ELR (cell line): ENCODE data around the gene KCNN2.
"Not testable (repeated sequence)": the region's sequence is repeated elsewhere in the genome, so short reads cannot be mapped to it uniquely, and the experiment has no call there.

Experiments used
- DNase-seq: peaks from one replicate; pipeline ENCODE4 v3.0.0-alpha.2; 2015; ENCODE audit warnings: low read depth

KCNN2 gene

DNA sequence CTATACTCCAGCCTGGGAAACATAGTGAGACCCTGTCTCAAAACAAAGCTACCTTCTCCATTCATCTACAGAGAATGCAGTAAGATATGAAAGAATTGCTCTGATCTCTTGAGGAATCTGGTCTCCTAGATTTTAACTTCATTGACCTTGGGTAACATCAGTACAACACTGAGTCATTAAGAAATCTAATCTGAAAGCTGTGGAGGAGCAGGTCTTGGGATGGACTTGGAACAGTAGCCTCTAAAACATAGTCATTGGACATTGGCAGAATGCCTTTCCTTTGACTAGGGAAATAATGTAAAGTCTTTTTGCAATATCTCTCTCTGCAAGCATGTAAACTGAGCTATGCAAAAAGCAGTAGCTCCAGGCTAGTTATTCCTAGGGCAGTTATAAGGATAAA, 58.1 kb downstream of the KCNN2 start:
- peak; percentile 58 for DNase-seq

DNA sequence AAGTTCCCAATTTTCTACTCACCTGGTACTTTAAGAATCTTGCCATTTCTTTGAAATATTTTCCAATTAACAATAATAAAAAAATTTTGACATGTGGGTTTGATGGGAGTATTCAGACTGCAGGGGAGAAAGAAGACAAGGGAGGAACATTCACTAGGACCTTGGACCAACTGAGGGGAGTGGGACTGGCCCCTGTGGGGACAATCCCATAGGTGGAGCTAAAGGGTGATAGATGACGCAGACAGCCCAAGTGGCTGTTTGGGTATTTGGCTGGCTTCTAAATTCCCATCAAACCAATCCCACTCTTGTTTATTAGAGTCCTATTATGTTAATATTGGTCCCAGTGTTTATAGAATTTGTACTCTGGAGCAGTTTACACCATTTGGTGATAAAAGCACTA, 65.3 kb downstream of the KCNN2 start:
- no peak for DNase-seq

DNA sequence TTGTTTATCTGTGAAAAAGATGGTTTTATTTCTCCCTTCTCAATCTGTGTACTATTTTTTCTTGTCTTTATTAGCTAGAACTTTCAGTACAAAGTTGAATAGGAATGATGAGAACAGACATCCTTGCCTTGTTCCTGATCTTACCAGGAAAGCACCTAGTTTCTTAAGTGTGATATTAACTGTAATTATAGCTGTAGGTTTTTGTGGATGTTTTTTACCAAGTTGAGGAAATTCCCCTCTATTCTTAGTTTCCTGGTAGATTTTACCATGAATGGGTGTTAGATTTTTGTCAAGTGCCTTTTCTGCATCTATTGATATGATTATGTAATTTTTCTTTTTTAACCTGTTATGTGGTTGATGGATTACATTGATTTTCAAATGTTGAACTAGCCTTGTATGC, 68.7 kb downstream of the KCNN2 start:
- no peak for DNase-seq

DNA sequence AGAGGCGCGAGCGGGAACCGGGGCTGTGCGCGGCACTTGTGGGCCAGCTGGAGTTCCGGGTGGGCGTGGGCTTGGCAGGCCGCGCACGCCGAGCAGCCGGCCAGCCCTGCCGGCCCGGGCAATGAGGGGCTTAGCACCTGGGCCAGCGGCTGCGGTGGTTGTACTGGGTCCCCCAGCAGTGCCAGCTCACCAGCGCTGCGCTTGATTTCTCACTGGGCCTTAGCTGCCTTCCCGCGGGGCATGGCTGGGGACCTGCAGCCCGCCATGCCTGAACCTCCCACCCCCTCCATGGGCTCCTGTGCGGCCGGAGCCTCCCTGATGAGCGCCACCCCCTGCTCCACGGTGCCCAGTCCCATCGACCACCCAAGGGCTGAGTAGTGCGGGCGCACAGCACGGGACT, 70.8 kb downstream of the KCNN2 start:
- DNase-seq: not testable (repeated sequence)

DNA sequence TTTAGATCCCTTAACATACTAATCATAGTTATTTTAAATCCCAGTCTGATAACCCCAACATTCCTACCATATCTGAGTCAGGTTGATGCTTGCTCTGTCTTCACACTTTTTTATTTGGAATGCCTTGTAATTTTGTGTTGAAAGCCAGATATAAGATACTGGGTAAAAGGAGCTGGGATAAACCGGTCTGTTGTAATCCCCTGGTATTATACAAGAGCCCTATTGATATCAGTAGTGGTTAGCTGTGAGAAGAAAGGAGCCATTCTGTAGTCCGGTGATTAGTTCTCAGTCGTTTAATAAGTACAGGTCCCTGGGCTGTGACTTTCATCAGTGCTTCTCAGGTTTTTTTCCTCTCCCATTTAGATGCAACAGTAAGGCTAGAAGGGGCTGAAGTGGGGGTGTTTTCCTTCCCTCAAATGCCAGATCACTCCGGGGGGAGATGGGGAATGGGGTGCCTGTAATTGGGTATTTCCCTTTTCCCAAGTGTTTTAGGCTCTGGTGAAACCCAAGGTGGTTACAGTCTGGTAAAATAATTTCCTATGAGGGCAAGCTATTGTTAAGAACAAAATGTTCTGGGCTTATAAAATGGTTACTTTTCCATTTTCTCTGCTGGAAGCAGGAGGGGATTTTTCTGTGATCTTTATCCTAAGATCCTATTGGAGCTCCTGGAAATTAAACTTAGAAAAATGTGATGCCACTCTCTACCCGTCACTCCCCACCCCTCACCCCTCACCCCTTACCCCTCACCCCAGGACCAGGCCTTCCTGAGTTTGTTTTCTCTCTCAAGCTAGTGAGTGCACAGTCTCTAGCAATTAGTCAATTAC, 72.7 kb downstream of the KCNN2 start:
- DNase-seq: no peak

DNA sequence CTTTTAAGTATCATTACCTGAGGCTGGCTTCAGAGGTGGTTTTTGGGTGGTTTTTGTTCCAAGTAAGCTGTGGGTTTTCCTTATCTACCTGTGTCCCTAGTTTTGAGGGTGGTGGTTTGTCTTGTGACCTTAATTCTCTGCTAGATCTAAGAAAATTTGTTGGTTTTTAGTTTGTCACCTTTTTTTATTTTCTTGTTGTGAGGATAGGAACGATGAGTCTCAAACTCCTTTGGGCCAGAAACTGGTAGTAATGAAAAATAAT, 73.3 kb downstream of the KCNN2 start:
- no peak for DNase-seq

DNA sequence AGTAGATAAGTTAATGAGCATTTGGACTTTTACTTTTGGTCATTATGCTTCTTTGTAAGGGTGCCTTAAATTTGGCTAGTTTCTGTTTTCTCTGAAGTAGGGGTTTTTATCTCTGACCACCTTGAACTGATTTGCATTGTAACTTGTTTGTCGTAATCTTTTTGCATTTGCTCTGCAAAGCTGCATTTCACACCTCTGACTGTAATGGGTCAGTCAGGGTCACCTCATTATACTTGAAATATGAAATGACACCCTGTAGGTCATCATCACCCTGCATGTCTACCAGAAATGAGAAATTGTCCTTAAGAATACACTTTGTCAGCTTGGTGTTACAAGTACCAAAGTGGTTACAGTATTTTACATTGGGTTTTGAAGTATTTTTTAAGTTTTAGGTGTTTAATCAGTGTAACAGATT, 74.0 kb downstream of the KCNN2 start:
- no peak for DNase-seq

DNA sequence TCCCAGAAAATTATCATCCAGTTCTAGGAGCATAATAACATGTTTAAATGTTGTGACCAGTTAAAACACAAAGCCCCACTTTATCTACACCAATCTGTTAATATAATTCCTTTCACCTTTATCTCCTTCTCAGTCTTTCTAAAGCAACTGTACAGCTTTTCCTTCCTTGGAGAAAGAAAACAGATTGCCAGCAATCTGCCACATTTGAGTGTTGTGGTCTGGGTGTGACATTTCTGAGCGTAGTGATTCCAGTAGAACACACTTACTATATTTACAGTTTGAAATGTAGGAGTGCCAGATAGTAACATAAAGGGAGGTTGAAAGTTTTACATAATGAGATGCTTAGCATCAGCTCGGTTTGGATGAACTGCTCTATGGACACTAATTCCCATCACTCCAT, 76.1 kb downstream of the KCNN2 start:
- no peak for DNase-seq

DNA sequence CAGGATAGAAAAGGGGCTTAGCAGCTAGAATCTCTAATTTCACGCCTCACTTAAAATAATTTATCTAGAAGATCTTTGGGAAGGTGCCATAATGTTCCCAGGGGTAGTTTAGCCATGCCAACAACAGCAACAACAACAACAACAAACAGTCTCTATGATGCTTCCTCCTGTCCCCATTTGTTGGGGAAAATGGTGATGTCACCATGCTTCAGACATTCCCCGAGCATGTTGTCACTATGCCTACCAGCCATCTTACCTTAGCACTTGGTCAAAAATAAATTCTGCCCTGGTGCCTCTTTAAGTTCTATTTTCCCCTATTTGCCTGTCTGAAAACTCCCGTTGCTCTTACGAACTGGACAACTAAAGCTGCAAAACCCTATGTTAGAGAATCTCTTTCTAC, 76.6 kb downstream of the KCNN2 start:
- peak; percentile 17 for DNase-seq

DNA sequence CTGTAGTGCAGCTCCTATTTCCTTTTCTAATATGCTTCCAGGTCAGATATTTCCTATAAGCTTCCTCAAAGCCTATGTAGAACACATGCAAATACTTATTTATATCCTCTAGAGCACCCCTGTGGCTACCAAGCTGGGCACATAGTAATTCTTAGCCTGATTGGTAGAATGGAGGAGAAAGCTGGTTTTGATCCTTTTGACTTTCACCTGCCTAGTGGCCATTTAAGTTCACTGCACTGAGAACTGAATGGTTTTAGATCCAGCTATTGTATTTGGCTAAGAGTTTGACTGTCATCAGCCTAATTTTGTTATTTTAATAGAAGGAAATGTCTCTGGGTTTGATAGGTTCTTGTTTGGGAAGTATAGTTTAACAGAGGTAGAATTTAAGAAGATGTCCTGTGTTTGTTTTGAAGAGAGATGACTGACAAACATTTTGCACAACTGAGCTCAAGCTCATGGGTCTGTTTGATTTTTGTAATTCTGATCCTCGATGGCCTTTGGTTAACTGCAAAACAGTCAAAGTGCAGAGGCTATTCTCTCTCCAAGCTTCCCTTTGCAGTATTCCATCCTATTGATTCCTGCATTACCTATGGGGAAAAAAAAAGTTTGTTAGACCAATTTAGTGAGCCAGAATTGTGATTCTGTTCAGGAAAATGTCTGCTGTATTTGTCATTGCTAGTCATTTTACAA, 85.4 kb downstream of the KCNN2 start:
- DNase-seq: peak; percentile 41

DNA sequence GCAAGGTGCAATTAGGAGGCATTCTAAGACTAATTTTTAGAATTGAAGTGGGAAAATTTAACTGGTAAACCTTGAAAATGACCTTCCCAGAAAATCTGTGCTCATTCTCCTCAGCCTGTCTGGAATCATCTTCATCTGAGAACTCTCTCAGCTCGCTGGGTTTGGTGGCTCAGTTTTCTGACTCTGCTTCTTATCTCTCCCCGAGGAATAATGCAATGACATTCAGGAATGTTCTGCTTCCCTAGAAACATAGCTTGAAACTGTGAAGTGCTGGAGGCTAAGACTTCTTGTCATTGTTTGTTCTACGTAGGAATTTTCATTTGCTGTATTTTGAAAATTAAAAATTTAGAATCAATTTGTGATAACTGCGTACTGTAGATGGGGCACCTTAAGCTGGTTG, 86.6 kb downstream of the KCNN2 start:
- DNase-seq: no peak

DNA sequence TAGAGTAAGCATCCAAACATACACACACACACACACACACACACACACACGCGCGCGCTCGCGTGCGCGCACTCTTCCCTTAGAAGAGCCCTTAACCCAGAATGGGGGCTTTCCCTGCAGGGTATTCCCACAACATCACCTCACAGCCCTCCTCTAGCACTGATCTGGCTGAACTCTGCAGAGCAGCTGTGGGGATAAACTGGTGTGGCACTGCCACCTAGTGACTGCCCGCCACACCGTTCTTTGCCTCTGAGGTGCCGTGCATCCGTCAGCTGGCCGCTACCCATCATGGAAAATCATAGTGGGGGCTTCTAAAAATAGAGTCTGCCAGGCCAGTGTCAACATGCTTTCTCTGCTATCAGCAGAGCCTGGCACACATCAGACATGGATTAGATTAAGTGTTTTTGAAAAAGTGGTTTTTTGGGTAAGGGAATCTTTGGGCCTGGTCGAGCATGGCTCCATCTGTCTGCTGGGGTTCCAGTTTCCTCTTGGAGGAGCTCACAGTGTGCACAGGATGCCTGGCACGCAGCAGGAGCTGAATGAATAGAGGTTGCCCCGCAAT, 88.1 kb downstream of the KCNN2 start:
- peak; percentile 61 for DNase-seq

DNA sequence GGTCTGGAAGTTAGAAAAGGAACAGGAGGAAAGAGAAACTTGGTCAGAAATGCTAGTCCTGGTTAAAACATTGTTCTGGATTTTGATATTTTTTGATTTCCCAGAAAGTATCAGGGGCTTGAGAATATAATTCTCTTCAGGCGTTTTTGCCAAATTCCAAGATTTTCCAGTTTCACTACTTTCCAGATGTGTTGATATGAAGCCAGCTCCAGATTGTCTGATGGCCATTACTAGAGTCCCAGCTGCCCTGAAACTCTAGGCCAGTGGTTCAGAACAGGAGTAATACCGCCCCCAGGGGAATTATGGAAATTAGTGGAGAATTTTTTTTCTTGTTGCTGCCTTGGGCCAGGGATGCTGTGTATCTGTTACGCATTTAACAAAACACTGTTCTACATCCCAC, 88.6 kb downstream of the KCNN2 start:
- peak; percentile 40 for DNase-seq

DNA sequence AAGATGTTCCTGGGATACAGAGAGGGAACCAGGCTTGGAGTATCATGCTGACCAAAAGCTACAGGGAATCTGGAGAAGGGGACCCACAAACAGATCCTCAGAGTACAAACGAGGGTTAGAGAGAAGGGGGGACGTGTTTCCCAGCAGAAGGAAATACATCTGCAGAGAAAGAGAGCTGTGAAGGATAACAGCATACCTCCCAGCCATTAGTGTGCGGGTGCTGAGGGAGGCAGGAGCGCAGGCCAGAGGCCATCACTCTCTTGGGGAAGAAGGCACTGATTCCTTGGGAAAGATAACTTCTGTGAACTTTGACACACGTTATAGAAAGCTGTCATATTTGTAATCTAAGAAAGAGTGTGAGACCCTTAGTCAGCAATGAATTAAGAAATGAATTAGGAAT, 96.9 kb downstream of the KCNN2 start:
- no peak for DNase-seq

DNA sequence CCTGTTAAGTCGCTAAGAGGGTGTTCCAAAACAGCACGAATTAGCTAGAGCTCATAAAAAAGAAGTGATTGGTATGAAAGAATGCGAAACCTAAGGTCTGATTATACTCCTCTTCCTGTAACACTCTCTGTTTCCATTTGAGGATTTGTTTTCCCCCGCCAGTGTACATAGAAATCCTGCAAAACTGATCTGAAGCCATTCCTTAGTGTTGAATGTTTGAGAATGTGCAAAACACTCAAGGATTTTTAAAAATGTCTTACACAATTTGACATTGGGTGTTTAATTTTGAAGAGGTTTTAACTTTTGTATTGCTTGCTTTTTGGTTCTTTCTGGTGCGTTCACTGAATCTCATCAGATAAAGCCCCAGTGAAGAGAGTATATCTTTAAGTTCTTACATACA, 105.3 kb downstream of the KCNN2 start:
- no peak for DNase-seq

DNA sequence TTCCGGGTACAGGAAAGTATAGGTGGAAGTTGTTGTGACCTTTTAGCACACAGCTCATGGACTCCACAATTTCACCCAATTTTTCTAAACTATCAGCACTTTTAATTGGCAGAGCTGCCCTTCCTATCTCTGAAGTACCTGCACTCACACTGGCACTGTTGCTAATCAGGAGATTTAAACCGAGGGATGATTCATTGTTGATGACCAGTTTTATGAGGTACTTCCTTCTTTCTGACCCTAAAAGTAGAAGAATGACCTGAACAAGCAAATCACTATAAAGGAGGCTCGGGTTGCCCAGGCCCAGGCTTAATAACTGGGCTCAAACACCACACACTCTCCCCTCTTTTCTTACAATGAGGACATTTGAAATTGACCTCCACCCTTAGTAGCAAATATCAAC, 105.9 kb downstream of the KCNN2 start:
- DNase-seq: peak; percentile 30

DNA sequence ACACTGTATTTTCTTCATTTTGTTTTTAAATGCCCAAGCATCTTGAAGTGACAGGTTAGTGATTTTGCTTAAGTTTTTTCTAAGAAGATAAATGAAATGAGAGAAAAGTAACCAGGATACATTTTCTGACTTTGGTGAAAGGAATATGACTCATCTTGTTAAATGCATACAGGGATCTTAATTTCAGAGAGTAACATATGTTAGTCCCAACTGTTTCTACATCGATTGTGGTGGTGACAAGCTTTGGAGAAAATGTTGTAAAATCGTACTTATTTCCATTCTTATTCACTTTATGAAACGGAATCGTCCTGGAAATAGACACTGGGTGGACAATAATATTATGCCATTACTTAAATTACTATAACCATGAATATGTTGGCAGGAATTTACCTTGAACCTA, 107.5 kb downstream of the KCNN2 start:
- DNase-seq: no peak

DNA sequence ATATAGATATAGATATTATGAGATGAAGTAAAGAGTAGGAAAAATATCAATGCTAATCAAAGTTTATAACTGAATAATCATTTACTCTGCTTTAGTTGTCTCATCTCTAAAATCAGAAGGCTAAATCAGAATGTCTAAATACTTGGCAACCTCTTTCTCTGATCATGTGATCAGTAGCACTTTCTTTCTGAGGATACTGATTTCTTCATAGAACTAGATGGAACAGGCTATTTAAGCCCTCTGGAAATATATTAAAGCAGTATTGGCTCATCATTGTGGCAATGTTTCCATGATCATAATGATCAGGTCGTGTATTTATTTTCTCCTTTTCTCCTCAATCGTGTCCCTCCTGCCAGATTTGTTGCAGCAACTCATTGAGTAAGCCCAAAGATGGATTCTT, 109.7 kb downstream of the KCNN2 start:
- DNase-seq: no peak

DNA sequence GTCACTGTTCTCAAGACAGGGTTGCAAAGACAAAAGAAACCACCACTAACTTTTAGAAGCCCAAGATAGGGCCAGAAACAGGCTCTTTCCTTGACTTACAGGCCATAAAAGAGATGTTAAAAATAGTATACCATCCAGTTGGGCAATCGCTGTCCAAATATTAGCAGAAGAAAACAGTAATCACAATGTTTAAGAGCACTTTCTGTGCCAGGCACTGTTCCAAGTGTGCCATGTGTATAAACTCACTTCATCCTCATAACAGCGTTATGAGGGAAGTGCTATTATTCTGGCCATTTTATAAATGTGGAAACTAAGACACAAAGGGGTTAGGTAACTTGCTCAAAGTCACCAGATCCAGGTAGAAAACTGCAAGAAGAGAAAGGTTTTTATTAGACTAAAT, 111.7 kb downstream of the KCNN2 start:
- DNase-seq: no peak

DNA sequence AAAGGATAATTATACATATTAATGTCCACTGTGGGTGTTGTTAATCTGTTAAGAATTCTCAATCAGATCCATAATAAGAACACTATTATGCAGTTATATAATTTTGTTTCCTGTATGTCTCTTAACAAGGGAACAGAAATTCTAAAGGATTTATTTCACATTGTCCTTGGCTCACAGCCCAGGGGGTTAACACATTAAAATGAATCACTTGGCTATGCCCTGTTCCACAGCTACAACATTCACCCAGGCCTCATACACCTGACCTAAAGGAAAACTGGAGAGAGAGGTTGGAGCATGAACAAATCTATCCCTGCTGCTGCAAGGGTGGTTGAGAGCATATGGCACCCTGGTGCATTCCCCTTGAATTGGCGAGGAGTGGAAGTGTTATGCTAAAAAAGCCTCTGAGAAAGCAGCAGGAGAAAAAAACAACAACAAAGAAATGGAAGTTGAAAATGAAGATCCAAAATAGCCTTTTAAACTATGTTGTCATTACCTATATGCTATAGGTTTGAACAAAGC, 116.0 kb downstream of the KCNN2 start:
- DNase-seq: no peak

DNA sequence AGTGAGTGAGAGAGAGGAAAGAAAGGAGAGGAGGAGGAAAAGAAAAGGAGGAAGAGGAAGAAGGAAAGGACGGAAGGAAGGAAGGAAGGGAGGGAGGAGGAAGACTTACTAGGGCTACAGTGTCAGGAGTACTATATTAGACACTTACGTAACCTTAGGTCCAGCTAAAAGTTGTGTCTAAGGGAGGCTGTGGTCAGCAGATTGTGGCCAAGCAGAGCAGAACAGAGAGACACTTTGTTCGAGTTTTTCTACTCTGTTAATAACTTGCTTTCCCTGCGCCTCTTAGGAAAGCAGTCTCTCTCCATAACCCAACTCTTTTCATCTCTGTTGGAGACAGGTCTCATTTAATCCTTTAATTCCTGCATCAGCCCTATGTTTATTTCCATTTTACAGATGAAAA, 138.9 kb downstream of the KCNN2 start:
- DNase-seq: no peak

DNA sequence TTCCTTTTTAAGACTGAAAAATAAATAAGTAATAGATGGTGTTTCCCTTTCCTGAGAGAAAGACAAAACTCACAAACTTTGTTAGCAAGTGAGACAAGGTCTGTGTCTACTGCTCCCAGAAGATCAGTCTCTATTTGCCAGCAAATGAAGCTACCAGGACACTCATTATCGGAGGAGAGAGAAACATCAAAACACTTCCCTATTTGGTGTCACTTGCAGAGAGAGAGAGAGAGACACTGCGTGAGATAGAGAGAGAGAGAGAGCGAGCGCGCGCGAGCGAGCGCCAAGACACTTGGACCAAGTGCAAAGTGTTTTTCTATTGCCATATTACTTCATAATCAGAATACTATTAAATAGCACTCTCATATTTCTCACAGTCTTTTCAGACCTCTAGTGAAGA, 142.7 kb downstream of the KCNN2 start:
- DNase-seq: no peak

DNA sequence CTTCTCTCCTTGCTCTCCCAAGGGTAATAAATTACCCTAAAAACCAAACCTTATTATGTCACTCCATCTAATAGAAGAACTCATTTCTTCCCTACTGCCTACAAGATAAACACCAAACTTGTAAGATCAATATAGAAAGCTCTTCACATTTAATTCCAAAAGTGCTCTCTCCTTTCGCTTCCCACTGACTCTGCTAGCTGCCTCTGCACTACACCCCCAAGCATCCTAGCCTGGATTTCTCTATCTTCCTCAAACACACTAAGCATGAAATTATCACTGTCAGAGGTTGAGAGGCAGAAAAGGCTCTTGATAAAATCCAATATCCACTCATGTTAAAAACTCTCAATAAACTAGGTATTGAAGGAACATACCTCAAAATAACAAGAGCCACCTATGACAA, 162.4 kb downstream of the KCNN2 start:
- DNase-seq: no peak

DNA sequence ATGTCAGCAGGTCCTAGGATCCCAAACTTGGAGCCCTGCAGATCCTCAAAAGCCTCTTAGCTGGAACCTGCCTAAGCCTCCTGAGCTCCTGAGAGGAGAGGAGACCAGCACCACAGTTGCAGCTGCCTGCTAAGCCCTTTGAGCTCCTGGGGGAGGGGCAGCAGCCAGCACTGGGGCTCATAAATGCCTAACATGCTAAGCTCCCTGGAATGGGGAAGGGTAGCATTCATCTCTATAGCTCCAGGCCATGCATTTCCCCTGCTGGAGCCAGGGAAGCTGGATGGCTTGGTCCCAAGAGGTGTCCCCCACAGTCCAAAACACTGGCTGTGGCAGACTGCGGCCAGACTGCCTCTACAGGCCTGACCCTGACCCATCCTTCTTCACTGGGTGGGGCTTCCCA, 182.7 kb downstream of the KCNN2 start:
- DNase-seq: no peak
